ENCODE results near the gene BANF1.

GRCh38 chr11:66037327-66037726 lies 35.0 kb downstream of the BANF1 start:
- TF ChIP-seq JUN (IDR thresholded peaks at IDR 0.05; ENCODE audit: borderline replicate concordance, insufficient read depth, insufficient read length, low read depth) (no peak), CTCF (IDR thresholded peaks at IDR 0.05; ENCODE audit: extremely low read depth in 1 of 2, insufficient read depth in 1 of 2, low read depth in 1 of 2, low read length in 2 of 2) (no peak), POLR2A (IDR thresholded peaks at IDR 0.05; ENCODE audit: low read depth, low read length) (no peak)

All from endothelial cell of umbilical vein (primary cell).